HepG2 (cell line): ENCODE data around the gene CARD9. TPM values are rescaled to one million over a fixed set of nuclear protein-coding genes. Genes with fewer than 3 reads are reported as not detected.

Source experiments
- ATF2 ChIP-seq: sonication (generic); formaldehyde crosslinking; IDR thresholded peaks from 2 replicates; pipeline ENCODE4 v1.4.0; 2020; ENCODE audit warnings: missing genetic modification reagents
- CEBPG ChIP-seq: IDR thresholded peaks from 2 replicates; pipeline ENCODE4 v1.6.1; 2016
- FOXC1 ChIP-seq: sonication (generic); formaldehyde crosslinking; IDR thresholded peaks from 2 replicates; pipeline ENCODE4 v1.8.0; 2022; ENCODE audit warnings: mild to moderate bottlenecking, missing genetic modification reagents, borderline replicate concordance
- GATAD2A ChIP-seq: IDR thresholded peaks from 2 replicates; pipeline ENCODE4 v1.6.1; 2016
- JUND ChIP-seq: sonication (generic); formaldehyde crosslinking; IDR thresholded peaks from 2 replicates; pipeline ENCODE4 v1.8.0; 2022; ENCODE audit warnings: mild to moderate bottlenecking, missing genetic modification reagents
- NCOA2 ChIP-seq: sonication (generic); formaldehyde crosslinking; IDR thresholded peaks from 2 replicates; pipeline ENCODE4 v1.8.0; 2022; ENCODE audit warnings: inconsistent platforms
- ZFP62 ChIP-seq: sonication (generic); formaldehyde crosslinking; IDR thresholded peaks from 2 replicates; pipeline ENCODE4 v1.4.0; 2020; ENCODE audit warnings: missing genetic modification reagents
- ZNF207 ChIP-seq: fragments of 450-650 bp; IDR thresholded peaks from 2 replicates; pipeline ENCODE4 v1.6.1; 2016; ENCODE audit warnings: antibody characterized with exemption, borderline replicate concordance
- ZNF263 ChIP-seq: sonication (generic); formaldehyde crosslinking; IDR thresholded peaks from 2 replicates; pipeline ENCODE4 v1.4.0; 2020; ENCODE audit warnings: missing genetic modification reagents
- ZNF33B ChIP-seq: sonication (generic); formaldehyde crosslinking; IDR thresholded peaks from 2 replicates; pipeline ENCODE4 v1.5.1; 2020; ENCODE audit warnings: mild to moderate bottlenecking, missing genetic modification reagents
- ZNF343 ChIP-seq: sonication (generic); formaldehyde crosslinking; IDR thresholded peaks from 2 replicates; pipeline ENCODE4 v1.4.0; 2020; ENCODE audit warnings: mild to moderate bottlenecking, missing genetic modification reagents
- ZNF784 ChIP-seq: sonication (generic); formaldehyde crosslinking; IDR thresholded peaks from 2 replicates; pipeline ENCODE4 v1.5.1; 2020; ENCODE audit warnings: missing genetic modification reagents, mild to moderate bottlenecking, borderline replicate concordance
- ZXDC ChIP-seq: sonication (generic); formaldehyde crosslinking; IDR thresholded peaks from 2 replicates; pipeline ENCODE4 v1.5.0; 2020; ENCODE audit warnings: mild to moderate bottlenecking, missing genetic modification reagents
- polyA plus RNA-seq, 8 experiments: library from polyadenylated mRNA; depleted of rRNA in 3 of 8; stranded (reverse) in 7 of 8; unstranded in 1 of 8; fragments of >200 nt; fragmentation: Illumina TruSeq in 4 of 8; extraction: Trizol in 4 of 8; gene quantifications; 2 replicates each; pipeline versions ENCODE4 v1.2.1 to v1.2.3, GENCODE V29; 2011 to 2016; ENCODE audit warnings: low read depth in 4 of 8, missing spikeins in 1 of 8, mixed read lengths in 1 of 8; ENCODE audit not compliant: insufficient read depth in 1 of 8
- total RNA-seq, 5 experiments: library from RNA; depleted of rRNA; stranded (reverse); fragments of >200 nt; fragmentation: Illumina TruSeq; extraction: Trizol; gene quantifications; 2 replicates each; pipeline ENCODE4 v1.2.3, GENCODE V29; 2016; ENCODE audit warnings: low read depth in 1 of 5
- TF ChIP-seq, protein P1 (sequence below): sonication (generic); formaldehyde crosslinking; IDR thresholded peaks from 2 replicates; pipeline ENCODE4 v1.9.0; 2022; ENCODE audit warnings: missing genetic modification reagents, mild to moderate bottlenecking, borderline replicate concordance
- TF ChIP-seq, protein P2 (sequence below), 2 experiments: fragments of 450-650 bp in 1 of 2; sonication (generic) in 1 of 2; formaldehyde crosslinking; IDR thresholded peaks; 2 replicates each; pipeline versions ENCODE4 v1.5.0 to v1.8.0; 2020 to 2022; ENCODE audit warnings: mild to moderate bottlenecking in 1 of 2, missing genetic modification reagents in 1 of 2
- TF ChIP-seq, protein P3 (sequence below): sonication (generic); formaldehyde crosslinking; IDR thresholded peaks from 2 replicates; pipeline ENCODE4 v1.4.0; 2020; ENCODE audit warnings: mild to moderate bottlenecking, missing genetic modification reagents
- TF ChIP-seq, protein P4 (sequence below): sonication (generic); formaldehyde crosslinking; IDR thresholded peaks from 2 replicates; pipeline ENCODE4 v1.4.0; 2020; ENCODE audit warnings: mild to moderate bottlenecking, missing genetic modification reagents

The CARD9 gene
- total and polyA plus RNA-seq, 2 of the 13 experiments (the other 11 are each of a cell fraction or from before 2014, with no cell fraction given): 3.3 to 7.4 TPM

DNA sequence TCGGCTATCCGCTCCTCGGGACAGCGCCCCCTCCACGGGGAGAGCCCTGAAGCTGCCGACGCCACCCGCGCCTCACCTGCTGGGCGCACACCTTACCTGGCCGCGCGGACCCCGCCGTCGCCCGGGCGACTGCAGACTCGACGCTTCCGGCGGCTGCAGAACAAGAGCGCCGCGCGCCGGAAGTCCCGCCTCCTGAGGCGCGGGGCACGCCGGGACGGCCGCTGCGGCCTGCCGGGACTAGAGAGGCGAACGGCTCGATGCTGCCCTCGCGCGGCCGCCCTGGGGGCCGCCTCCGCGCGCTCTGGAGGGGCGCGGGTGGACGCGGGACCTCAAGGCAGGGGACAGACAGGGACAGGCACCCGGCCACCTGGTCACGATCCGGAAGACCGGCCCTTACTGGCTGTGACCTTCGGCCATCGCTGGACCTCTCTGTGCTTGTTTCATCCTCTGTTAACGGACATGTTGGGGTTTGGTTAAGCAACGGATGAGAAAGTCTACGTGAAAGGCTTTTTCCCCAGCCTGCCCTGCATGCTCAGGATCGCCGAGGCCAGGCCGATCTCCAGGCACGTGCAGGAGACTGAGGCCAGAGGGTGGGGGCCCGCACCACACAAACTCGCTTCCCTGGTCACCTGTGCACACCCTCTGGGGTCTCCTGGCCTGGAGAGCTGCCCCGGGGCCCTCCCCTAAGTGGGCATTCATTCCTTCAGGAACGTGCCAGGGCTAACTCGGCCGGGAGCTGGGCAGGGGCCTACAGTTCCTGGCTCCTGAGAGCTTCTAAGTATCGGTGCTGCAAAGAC is 26.8 kb upstream of the CARD9 start, which contains the start of gene SNAPC4 (continued):
- TF ChIP-seq ZXDC (no peak), ATF2 (0 out of 2 replicates have a peak, but pooled peaks have one; percentile 11), CEBPG (CRISPR knock-in tag) (no peak), ZNF784 (CRISPR knock-in tag) (peak; percentile 35; the same call in 1 of the 2 replicates), NCOA2 (CRISPR knock-in tag) (no peak), FOXC1 (0 out of 2 replicates have a peak, but pooled peaks have one; percentile 43), GATAD2A (CRISPR knock-in tag) (no peak), ZNF343 (CRISPR knock-in tag) (peak; percentile 28; the same call in 1 of the 2 replicates), JUND (CRISPR knock-in tag) (peak; percentile 59; the same call in 1 of the 2 replicates), ZNF207 (no peak), ZNF263 (CRISPR knock-in tag) (no peak), ZNF33B (CRISPR knock-in tag) (no peak), ZFP62 (CRISPR knock-in tag) (0 out of 2 replicates have a peak, but pooled peaks have one; percentile 13)
- TF ChIP-seq, protein P1, sequence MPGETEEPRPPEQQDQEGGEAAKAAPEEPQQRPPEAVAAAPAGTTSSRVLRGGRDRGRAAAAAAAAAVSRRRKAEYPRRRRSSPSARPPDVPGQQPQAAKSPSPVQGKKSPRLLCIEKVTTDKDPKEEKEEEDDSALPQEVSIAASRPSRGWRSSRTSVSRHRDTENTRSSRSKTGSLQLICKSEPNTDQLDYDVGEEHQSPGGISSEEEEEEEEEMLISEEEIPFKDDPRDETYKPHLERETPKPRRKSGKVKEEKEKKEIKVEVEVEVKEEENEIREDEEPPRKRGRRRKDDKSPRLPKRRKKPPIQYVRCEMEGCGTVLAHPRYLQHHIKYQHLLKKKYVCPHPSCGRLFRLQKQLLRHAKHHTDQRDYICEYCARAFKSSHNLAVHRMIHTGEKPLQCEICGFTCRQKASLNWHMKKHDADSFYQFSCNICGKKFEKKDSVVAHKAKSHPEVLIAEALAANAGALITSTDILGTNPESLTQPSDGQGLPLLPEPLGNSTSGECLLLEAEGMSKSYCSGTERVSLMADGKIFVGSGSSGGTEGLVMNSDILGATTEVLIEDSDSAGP (CRISPR knock-in tag): peak; percentile 80
- TF ChIP-seq, protein P2, sequence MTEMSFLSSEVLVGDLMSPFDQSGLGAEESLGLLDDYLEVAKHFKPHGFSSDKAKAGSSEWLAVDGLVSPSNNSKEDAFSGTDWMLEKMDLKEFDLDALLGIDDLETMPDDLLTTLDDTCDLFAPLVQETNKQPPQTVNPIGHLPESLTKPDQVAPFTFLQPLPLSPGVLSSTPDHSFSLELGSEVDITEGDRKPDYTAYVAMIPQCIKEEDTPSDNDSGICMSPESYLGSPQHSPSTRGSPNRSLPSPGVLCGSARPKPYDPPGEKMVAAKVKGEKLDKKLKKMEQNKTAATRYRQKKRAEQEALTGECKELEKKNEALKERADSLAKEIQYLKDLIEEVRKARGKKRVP (CRISPR knock-in tag; IDR thresholded peaks at IDR 0.05): peak in 1 of 2 experiments; percentile 51; a peak in 1 of 4 replicates
- TF ChIP-seq, protein P3, sequence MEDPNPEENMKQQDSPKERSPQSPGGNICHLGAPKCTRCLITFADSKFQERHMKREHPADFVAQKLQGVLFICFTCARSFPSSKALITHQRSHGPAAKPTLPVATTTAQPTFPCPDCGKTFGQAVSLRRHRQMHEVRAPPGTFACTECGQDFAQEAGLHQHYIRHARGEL (CRISPR knock-in tag): no peak
- TF ChIP-seq, protein P4, sequence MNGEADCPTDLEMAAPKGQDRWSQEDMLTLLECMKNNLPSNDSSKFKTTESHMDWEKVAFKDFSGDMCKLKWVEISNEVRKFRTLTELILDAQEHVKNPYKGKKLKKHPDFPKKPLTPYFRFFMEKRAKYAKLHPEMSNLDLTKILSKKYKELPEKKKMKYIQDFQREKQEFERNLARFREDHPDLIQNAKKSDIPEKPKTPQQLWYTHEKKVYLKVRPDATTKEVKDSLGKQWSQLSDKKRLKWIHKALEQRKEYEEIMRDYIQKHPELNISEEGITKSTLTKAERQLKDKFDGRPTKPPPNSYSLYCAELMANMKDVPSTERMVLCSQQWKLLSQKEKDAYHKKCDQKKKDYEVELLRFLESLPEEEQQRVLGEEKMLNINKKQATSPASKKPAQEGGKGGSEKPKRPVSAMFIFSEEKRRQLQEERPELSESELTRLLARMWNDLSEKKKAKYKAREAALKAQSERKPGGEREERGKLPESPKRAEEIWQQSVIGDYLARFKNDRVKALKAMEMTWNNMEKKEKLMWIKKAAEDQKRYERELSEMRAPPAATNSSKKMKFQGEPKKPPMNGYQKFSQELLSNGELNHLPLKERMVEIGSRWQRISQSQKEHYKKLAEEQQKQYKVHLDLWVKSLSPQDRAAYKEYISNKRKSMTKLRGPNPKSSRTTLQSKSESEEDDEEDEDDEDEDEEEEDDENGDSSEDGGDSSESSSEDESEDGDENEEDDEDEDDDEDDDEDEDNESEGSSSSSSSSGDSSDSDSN: peak; percentile 63
